Activated naive CD4-positive, alpha-beta T cell treated with Interleukin-2 at 50 U/mL for 16 hours (primary cell): Measurements from ENCODE around the gene BACE1-AS.

Experiments
- DNase-seq: peaks from one replicate; pipeline ENCODE4 v3.0.0-alpha.2; 2020

BACE1-AS gene

DNA sequence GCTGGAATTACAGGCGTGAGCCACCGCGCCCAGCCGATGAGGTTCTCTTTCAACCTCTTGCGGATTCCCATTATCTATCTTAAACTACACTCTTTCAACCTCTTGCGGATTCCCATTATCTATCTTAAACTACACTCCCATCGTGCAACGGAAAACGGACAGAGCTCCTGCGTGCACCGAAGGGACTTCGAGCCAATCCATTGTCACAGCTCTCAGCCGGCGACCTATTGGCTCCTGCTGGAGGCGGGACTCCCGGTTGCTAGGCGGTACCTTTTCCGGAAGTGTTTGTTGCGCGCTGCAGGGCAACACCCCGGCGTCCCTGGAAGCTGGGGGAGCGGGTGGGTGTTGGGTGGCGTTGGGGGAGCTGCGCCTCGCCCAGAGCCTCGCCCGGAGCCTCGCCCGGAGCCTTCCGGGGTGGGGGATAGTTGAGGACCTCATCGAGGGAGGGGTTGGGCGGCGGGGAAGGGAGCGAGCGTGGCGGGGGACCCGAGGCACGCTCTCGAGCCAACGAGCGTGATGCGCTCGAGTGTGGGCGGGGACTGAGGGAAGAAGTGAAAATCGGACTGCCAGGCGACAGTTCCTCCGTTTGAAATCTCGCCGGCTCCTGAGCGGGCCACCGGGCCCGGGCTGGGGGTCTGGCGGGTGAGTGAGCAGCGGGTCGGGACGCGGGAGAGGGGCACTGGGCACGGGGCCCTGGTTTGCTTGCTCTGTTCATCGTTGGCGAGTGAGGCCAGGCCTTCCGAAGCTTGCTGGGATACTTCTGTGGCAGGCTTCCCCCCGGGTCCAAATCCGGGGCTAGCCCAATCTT is 36.6 kb downstream of the BACE1-AS start, which contains the start of gene CEP164:
TSS of gene CEP164 (plus strand) at position 288 of the 808 bp plus-strand sequence. CDS start 10,733 bp downstream, outside the sequence.
- peak; percentile 96 for DNase-seq

DNA sequence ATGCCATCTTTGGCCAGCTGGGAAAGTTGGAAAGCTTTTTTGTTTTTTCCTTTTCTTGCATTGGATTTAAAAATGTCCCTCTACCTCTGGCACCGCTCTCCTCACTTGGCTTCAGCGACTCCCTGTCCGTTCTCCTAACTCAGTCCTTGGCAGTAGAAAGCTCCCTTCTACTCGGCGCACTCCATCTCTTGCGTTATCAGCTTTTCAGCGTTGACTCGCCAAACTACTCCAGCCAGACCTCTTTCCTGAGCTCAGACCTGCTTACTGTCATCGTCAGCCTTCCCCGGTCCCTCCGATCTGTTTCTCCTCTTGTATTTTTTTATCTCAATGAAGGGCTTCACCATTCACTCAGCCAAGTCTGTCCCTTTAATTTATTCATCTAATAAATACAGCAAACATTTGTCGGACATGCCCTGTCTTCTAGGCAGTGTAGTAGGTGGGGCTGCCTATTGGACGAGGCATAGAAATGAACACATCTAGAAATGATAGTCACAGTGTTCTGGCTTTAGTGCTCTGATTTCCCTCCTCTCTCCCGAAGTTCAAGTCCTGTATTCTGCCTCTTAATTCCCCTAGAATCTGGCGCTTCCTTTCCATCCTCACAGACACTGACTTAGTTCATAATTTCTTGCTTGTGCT is 37.3 kb downstream of the BACE1-AS start:
- peak; percentile 12 for DNase-seq

DNA sequence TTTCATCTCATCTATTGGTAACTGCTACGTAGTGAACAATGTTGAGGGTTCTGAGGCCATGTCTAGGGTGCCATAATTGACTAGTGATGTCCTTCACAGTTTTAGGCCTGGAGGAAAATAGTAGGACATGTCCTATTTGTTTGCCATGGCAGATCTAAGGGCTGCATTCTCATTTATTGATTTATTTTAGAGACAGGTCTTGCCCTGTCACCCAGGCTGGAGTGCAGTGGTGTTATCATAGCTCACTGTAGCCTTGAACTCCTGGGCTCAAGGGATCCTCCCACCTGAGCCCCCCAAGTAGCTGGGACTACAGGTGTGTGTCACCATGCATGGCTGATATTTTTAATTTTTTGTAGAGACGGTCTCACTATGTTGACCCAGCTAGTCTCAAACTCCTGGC is 41.7 kb downstream of the BACE1-AS start:
- no peak for DNase-seq

DNA sequence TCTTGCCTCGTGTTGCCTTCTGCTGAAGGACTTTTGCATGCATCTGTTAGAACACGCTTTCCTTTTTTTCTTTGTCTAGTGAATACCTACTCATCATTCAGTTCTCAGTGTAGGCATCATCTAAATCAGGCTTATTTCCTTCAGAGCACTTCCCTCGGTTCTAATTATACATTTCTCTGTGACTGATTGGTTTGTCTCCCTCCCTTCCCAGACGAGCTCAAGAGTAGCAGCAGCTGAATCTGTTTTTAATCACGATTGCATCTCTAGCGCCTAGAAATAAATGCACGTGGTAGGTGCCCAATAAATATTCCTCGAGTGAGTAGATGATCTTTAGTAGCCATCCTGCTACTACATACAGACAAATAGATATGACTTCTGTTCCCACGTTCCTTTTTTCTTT is 42.8 kb downstream of the BACE1-AS start:
- no peak for DNase-seq

DNA sequence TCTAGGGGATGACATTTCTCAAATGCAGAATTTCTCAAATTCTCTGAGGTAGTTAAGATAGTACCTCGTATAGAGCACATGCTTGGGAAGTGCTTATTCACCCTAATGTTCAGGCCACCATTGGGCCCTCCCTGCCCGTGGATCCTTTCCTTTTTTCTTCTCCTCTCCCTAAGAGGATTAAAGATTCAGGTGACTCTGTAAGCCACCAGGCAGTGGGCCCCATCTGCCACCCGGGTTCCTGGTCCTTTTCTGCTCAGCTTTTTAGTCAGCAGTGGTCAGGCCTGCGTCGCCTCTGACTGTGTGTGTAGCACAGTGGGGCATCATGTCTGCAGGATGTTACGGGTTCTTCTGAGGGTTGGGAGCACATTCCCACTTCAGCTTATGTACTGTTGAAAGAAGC is 43.8 kb downstream of the BACE1-AS start:
- no peak for DNase-seq

DNA sequence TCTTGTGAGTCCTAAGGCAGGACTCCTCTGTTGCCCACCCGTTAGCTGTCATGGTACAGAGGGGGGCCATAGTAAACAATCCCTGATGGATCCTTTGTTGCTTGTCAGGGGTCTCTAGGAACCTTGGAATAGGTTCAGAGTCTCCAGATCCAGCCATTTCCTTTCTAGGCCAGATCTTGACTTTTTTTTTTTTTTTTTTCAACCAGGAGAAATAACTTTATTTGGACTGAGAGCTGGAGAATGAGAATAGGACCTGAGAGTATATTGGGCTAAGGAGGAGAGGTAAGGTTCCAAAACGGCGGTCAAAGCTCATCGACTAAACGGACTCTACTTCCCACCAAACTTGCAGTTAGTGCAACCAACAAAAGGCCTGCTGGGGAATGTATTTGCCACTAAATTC is 44.3 kb downstream of the BACE1-AS start:
- DNase-seq, result no peak

DNA sequence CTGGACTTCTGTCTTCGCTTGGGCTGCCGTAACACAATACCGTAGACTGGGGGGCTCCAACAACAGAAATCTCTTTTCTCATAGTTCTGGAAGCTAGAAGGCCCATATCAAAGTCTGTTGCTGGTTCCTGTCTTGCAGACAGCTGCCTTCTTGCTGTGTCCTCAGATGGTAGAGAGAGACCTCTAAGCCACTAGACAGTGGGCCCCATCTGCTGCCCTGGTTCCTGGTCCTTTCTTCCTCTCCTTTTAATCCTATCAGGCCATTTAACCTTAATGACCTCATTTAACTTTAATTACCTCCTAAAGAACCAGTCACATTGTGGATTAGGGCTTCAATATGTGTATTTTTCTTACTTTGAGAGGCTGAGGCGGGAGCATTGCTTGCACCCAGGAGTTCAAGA is 45.9 kb downstream of the BACE1-AS start:
- DNase-seq, result no peak
